ENCODE data around the gene FARS2.

Gene FARS2

GRCh38 chr6:5490501-5491069, 229.3 kb downstream of the FARS2 start:
- no peak for TF ChIP-seq CTCF (IDR thresholded peaks at IDR 0.05; ENCODE audit: low read length, missing control alignments)
- DNase-seq (ENCODE audit: low read depth), result no peak
- H3K4me3 ChIP-seq (replicated peaks; ENCODE audit: low read depth, low read length), result no peak overlapping the region

GRCh38 chr6:5492356-5492755, 231.0 kb downstream of the FARS2 start:
- no peak for TF ChIP-seq CTCF (IDR thresholded peaks at IDR 0.05; ENCODE audit: low read length, missing control alignments)
- H3K4me3 ChIP-seq (replicated peaks; ENCODE audit: low read depth, low read length), result no peak overlapping the region
- DNase-seq (ENCODE audit: low read depth), result no peak

GRCh38 chr6:5493806-5494205, 232.5 kb downstream of the FARS2 start:
- no peak for TF ChIP-seq CTCF (IDR thresholded peaks at IDR 0.05; ENCODE audit: low read length, missing control alignments)
- H3K4me3 ChIP-seq (replicated peaks; ENCODE audit: low read depth, low read length), result no peak overlapping the region
- DNase-seq (ENCODE audit: low read depth), result no peak

- TF ChIP-seq CTCF (IDR thresholded peaks at IDR 0.05; ENCODE audit: low read length, missing control alignments), result no peak
- peak; percentile 50 for DNase-seq (ENCODE audit: low read depth)
- peak overlapping the region; percentile 35 for H3K4me3 ChIP-seq (replicated peaks; ENCODE audit: low read depth, low read length)
Observed at GRCh38 chr6:5497896-5498578, 236.7 kb downstream of the FARS2 start.

GRCh38 chr6:5498579-5498899, 237.2 kb downstream of the FARS2 start:
- DNase-seq (ENCODE audit: low read depth), result no peak
- TF ChIP-seq CTCF (IDR thresholded peaks at IDR 0.05; ENCODE audit: low read length, missing control alignments), result no peak
- peak overlapping the region; percentile 35 for H3K4me3 ChIP-seq (replicated peaks; ENCODE audit: low read depth, low read length)

- H3K4me3 ChIP-seq (replicated peaks; ENCODE audit: low read depth, low read length), result no peak overlapping the region
- peak; percentile 22 for DNase-seq (ENCODE audit: low read depth)
- TF ChIP-seq CTCF (IDR thresholded peaks at IDR 0.05; ENCODE audit: low read length, missing control alignments), result no peak
Observed at GRCh38 chr6:5499644-5500306, 238.5 kb downstream of the FARS2 start.

Measured in fibroblast of pulmonary artery (primary cell).